ENCODE data around the gene RAB41. TPM values are rescaled to one million over a fixed set of nuclear protein-coding genes. Genes with fewer than 3 reads are reported as not detected.

Gene RAB41
- polyA plus RNA-seq, 1 donor (not counting 4 experiments of a cell fraction or from before 2014, with no cell fraction given) = not detected

DNA sequence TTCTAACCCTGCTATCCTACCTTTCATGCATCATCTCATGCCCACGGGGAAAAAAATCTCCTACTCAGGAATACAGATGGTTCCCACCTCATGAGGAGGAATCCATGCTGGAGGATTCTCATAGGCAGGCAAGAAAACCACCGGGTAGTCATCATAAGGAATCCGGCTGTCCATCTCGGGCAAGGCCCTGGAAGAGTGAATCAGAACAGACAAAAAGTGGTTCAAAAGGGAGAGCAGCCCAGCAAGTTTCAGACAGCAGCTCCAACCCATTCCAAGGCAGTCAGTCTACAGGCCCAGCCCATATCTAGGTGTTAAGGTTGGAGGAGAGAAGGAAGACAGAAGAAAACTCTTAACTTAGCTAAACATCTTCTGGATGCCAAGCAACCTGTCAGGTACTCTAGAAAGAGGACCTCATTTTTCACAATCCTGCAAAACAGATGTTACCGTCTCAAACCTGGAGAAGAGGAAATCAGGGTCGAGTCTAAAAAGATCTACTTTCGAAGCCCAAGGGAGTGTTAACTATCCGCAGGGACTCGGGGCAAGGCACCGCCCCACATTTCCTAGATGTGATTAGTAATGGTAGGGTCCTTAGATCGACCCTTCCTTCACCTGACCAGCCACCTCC lies 7.3 kb downstream of the RAB41 start:
- Histone ChIP-seq H3K4me1 (ENCODE audit: control insufficient read depth, extremely low read depth, insufficient read depth, low read length) (peaks cover 15% of the 10 kb centered on the region), H3K27me3 (ENCODE audit: control insufficient read depth, extremely low read depth, insufficient read depth, low read length) (no peaks in the 10 kb centered on the region), H3K4me3 (ENCODE audit: control insufficient read depth in 2 of 3, extremely low read depth in 1 of 3, insufficient read depth in 2 of 3, low read depth in 1 of 3, low read length in 3 of 3) (peak overlapping the region; percentile 48 to 82 (median 77)), H3K27ac (ENCODE audit: control insufficient read depth, insufficient read depth, low read length) (peak overlapping the region; percentile 52), H3K4me2 (ENCODE audit: control insufficient read depth, extremely low read depth, insufficient read depth, low read depth, low read length) (peak overlapping the region; percentile 82), H3K79me2 (ENCODE audit: control insufficient read depth, insufficient read depth, low read length) (peaks cover 14% of the 10 kb centered on the region), H4K20me1 (ENCODE audit: control insufficient read depth, extremely low read depth, insufficient read depth, low read length) (no peaks in the 10 kb centered on the region), H3K9me1 (ENCODE audit: control insufficient read depth, extremely low read depth, insufficient read depth, low read length) (no peaks in the 10 kb centered on the region), H2AFZ (ENCODE audit: control insufficient read depth, low read length) (peak overlapping the region; percentile 81), H3K36me3 (ENCODE audit: control insufficient read depth in 2 of 2, extremely low read depth in 1 of 2, insufficient read depth in 2 of 2, low read length in 2 of 2) (peaks cover 0 to 4% of the 10 kb centered on the region in 2 experiments), H3K9me3 (ENCODE audit: control insufficient read depth, low read depth, low read length) (no peaks in the 10 kb centered on the region), H3K9ac (ENCODE audit: control insufficient read depth, extremely low read depth, insufficient read depth, low read length) (peak overlapping the region; percentile 76)
- no peak for DNase-seq (ENCODE audit: low read depth, low spot score)
- dilution Hi-C loops (cut with MboI; ENCODE audit: extremely low pct_ligation_motif_present, low sequenced_read_pairs) = no loop called here
- TF ChIP-seq, protein P1, sequence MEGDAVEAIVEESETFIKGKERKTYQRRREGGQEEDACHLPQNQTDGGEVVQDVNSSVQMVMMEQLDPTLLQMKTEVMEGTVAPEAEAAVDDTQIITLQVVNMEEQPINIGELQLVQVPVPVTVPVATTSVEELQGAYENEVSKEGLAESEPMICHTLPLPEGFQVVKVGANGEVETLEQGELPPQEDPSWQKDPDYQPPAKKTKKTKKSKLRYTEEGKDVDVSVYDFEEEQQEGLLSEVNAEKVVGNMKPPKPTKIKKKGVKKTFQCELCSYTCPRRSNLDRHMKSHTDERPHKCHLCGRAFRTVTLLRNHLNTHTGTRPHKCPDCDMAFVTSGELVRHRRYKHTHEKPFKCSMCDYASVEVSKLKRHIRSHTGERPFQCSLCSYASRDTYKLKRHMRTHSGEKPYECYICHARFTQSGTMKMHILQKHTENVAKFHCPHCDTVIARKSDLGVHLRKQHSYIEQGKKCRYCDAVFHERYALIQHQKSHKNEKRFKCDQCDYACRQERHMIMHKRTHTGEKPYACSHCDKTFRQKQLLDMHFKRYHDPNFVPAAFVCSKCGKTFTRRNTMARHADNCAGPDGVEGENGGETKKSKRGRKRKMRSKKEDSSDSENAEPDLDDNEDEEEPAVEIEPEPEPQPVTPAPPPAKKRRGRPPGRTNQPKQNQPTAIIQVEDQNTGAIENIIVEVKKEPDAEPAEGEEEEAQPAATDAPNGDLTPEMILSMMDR (optimal IDR thresholded peaks at IDR 0.05 in 1 of 3, IDR thresholded peaks at IDR 0.05 in 1 of 3, conservative IDR thresholded peaks at IDR 0.05 in 1 of 3; ENCODE audit: extremely low read depth in 1 of 3, insufficient read depth in 2 of 3, low read length in 3 of 3) = no peak
- TF ChIP-seq EZH2 (IDR thresholded peaks at IDR 0.05; ENCODE audit: low read length) = no peak
- no peak for FAIRE-seq

DNA sequence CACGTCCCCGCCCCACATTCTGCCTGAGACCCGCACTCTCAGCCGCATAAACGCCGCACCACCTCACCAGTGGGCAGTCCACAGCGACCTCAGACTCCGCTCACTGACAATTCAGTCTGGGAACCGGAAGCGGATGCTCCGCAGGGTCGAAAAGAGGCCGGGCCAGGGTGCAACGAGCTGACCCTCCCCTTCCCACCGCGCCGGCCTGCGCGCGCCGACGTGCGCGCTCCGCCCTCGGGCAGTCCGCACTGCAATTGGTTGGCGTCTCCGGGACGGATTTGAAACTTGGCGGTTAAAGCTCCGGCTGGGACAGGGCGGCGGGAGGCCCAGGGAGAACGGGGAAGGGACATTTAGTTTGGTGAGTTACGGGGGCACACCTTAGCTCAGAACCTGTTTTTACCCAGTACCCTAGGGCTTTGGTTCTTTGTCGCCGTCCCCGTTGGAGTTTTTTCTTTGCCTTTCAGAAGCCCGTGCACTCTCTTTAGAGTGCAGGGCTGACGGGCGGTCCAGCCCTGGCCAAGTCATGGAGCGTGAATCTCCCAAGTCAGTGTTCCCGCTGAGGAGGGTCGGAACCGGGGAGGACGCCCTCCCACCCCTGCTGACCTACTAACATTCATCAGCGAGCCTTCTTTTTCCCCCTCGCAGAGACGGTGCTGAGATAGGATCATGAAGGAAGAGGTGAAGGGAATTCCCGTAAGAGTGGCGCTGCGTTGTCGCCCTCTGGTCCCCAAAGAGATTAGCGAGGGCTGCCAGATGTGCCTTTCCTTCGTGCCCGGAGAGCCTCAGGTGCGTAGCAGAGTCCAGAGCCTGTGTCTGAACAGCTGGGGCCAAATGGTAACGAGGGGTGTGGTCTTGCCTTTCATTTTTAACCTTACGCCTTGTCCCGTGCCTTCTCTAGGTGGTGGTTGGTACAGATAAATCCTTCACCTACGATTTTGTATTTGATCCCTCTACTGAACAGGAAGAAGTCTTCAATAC lies 8.1 kb downstream of the RAB41 start, which contains the start of the genes KIF4A and PDZD11:
Gene KIF4A, plus strand, starts transcription at position 312 of the 978 bp plus-strand sequence. Its CDS starts 355 bp downstream, at position 667.
Gene PDZD11, minus strand, starts transcription at position 135 of the 978 bp plus-strand sequence. CDS start 586 bp downstream, outside the sequence.
- Histone ChIP-seq H3K4me2 (ENCODE audit: control insufficient read depth, extremely low read depth, insufficient read depth, low read depth, low read length) (peak within 1 kb of the TSS; percentile 82), H3K4me3 (ENCODE audit: control insufficient read depth in 2 of 3, extremely low read depth in 1 of 3, insufficient read depth in 2 of 3, low read depth in 1 of 3, low read length in 3 of 3) (peak within 1 kb of the TSS; percentile 48 to 82 (median 77)), H3K4me1 (ENCODE audit: control insufficient read depth, extremely low read depth, insufficient read depth, low read length) (peaks cover 15% of the 10 kb centered on the region), H3K27me3 (ENCODE audit: control insufficient read depth, extremely low read depth, insufficient read depth, low read length) (no peaks in the 10 kb centered on the region), H3K79me2 (ENCODE audit: control insufficient read depth, insufficient read depth, low read length) (peaks cover 14% of the 10 kb centered on the region), H4K20me1 (ENCODE audit: control insufficient read depth, extremely low read depth, insufficient read depth, low read length) (no peaks in the 10 kb centered on the region), H3K9me1 (ENCODE audit: control insufficient read depth, extremely low read depth, insufficient read depth, low read length) (no peaks in the 10 kb centered on the region), H3K9ac (ENCODE audit: control insufficient read depth, extremely low read depth, insufficient read depth, low read length) (peak within 1 kb of the TSS; percentile 76), H3K27ac (ENCODE audit: control insufficient read depth, insufficient read depth, low read length) (peak within 1 kb of the TSS; percentile 52), H3K36me3 (ENCODE audit: control insufficient read depth in 2 of 2, extremely low read depth in 1 of 2, insufficient read depth in 2 of 2, low read length in 2 of 2) (peaks cover 0 to 4% of the 10 kb centered on the region in 2 experiments), H2AFZ (ENCODE audit: control insufficient read depth, low read length) (peak within 1 kb of the TSS; percentile 81), H3K9me3 (ENCODE audit: control insufficient read depth, low read depth, low read length) (no peaks in the 10 kb centered on the region)
- FAIRE-seq = no peak
- dilution Hi-C loops (cut with MboI; ENCODE audit: extremely low pct_ligation_motif_present, low sequenced_read_pairs) = no loop called here
- DNase-seq (ENCODE audit: low read depth, low spot score) = peak; percentile 11
- TF ChIP-seq EZH2 (IDR thresholded peaks at IDR 0.05; ENCODE audit: low read length) = no peak
- TF ChIP-seq, protein P1 (optimal IDR thresholded peaks at IDR 0.05 in 1 of 3, IDR thresholded peaks at IDR 0.05 in 1 of 3, conservative IDR thresholded peaks at IDR 0.05 in 1 of 3; ENCODE audit: extremely low read depth in 1 of 3, insufficient read depth in 2 of 3, low read length in 3 of 3) = no peak
